Brain pericyte (primary cell): Measurements from ENCODE around the gene KL.

Experiments
- DNase-seq: peaks from one replicate; pipeline ENCODE4 v3.0.0-alpha.2; 2012; ENCODE audit warnings: low read depth, low spot score

Gene KL

DNA sequence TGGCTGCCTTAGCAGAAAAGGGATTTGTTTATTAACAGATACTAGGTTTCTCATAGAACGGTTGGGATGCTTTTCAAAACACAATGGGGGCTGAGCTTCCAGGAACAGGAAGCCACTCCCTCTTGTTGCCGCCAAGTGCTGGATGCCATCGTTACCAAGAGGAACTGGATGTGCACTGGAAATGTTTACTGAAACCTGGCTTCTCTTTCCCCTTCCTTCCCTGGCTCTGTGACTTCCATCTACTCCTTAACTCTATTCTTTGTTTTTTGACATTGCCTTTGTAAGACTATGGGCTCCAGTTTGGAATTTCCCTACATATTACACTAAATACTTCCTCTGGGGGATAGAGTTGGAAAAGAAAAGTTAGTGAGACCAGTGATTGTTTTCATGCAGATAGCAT lies 11.7 kb upstream of the KL start:
- no peak for DNase-seq

- no peak for DNase-seq
Measured at GRCh38 chr13:33006134-33006533, 10.1 kb upstream of the KL start.

DNA sequence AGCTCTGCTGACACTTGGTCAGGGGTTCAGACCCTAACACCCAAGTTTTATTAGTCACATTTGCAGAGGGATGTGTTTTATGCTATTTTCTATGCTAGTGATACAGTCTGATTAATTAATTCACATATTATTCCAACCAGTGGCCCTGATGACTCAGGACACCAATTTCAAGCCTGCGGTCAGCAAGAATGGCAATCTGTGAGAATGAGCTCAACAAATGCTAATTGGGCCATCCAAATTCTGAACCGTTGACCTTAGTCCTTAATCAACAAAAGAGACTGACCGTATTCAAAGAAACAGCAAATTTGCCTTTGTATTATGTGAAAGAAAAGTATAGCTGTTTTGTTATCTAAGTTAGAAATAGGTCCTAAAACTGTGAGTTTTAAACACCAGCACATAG lies 9.6 kb upstream of the KL start:
- DNase-seq = no peak

- DNase-seq = no peak
Measured at GRCh38 chr13:33007237-33007636, 9.0 kb upstream of the KL start.

DNA sequence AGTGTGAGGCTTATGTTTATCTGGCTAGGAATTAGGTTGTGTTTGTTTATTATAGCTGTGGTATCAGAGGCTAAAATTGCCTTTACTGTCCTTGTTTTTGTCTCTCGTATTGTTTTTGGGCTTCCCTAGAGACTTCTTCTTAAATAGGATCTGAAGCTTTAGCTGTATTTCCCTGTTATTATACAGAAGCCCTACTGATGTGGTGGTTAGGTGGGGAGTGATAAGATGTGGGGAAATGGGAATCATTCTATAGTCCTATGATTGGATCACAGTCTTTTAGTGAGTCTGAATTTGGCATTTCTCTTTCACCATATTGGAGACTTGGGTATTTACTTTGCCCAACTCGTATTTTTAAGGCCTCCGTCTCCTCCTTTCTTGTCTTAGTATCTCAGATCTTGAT lies 8.3 kb upstream of the KL start:
- no peak for DNase-seq

DNA sequence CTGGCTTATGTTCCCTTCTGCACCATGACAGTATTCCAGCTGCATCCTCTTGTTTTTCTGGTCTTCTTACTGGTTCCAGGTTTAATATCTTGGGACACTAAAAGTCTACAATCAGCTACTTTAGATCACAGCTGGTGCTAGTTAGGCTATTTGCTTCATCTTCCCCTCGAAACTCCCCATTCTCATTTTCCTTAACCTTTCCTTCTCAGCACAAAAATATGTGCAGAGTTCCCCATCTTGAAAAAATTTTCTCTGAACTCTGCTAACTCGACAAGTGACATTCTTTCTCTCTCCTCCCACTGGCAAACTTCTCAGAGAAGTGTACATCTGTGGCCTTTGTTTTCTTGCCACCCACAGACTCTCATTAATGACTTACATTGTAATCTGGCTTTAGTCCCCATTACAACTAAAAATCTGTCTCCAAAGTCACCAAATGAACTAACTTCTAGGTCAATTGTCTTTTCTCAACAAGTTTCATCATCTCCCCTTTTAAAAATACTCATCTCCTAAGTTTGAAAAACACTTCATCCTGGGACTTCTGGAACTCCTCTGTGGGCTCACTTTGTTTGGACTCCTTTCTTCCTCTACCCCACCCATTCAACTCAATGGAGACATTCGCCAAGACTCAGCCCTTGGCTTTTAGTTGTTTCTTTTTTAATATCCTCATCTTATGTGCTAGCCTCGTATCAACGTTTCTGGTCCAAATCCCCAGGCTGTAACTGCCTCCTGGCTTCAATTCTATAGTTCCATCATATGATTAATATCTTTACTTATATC lies 7.1 kb upstream of the KL start:
- DNase-seq = no peak

DNA sequence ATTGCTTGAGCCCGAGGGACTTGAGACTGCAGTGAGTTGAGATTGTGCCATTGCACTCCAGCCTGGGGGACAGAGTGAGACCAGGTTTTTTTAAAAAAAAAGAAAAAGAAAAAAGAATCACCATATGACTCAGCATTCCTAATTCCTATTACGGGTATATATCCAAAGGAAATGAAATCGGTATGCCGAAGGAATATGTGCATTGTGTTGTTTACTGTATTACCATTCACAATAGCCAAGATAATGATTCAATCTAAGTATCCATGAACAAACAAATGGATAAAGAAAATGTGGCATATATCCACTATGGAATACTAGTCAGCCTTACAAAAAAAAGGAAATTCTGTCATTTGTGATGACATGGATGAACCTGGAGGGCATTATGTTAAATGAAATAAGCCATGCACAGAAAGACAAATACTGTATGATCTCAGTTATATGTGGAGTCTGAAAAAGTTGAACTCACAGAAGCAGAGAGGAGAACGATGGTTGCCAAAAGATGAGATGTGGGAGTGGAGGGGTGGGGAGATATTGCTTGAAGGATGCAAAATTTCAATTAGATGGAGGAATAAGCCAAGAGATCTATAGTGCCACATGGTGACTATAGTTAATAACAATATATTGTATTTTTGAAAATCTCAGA lies 4.3 kb upstream of the KL start:
- DNase-seq = no peak

- DNase-seq = no peak
Measured at GRCh38 chr13:33014291-33014690, 1.9 kb upstream of the KL start.

DNA sequence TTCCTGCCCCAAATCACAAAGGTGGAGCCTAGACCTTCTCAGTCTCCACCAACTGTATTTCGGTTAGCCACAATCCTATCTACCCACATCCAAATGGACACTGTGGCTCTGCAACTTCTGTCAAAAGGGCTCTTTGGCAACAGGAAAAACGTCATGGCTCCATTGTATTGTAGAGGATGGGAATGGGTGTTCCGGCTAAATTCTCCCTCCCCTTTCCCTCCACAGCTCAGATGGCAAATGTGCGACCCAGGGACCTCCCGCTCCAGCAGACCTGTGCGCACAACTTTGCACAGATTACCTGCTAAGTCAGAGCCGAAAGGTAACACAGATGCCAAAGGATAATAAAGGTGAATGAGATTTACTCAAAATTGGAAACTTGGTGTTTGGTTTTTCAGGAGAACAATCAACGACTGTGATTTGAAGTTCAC lies 968 bp upstream of the KL start:
- DNase-seq = no peak

DNA sequence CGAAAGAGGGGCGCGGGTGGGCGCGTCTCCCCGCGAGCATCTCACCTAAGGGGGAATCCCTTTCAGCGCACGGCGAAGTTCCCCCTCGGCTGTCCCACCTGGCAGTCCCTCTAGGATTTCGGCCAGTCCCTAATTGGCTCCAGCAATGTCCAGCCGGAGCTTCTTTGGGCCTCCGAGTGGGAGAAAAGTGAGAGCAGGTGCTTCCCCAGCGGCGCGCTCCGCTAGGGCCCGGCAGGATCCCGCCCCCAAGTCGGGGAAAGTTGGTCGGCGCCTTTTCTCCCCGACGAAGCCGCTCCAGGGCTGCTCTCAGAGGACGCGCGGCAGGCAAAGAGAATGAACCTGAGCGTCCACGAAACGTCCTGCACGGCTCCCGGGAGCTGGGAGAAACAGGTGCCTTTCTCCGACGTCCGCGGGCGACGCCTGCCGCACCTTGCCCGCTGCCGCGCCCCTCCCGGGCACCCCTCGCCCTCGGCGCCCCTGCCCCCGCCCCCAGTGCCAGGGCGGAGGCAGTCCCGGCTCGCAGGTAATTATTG lies 366 bp upstream of the KL start:
- DNase-seq = no peak

GRCh38 chr13:33017323-33017929 lies 1.2 kb downstream of the KL start:
- DNase-seq = no peak

GRCh38 chr13:33018886-33019285 lies 2.7 kb downstream of the KL start:
- DNase-seq = no peak

GRCh38 chr13:33022986-33023385 lies 6.8 kb downstream of the KL start:
- no peak for DNase-seq

DNA sequence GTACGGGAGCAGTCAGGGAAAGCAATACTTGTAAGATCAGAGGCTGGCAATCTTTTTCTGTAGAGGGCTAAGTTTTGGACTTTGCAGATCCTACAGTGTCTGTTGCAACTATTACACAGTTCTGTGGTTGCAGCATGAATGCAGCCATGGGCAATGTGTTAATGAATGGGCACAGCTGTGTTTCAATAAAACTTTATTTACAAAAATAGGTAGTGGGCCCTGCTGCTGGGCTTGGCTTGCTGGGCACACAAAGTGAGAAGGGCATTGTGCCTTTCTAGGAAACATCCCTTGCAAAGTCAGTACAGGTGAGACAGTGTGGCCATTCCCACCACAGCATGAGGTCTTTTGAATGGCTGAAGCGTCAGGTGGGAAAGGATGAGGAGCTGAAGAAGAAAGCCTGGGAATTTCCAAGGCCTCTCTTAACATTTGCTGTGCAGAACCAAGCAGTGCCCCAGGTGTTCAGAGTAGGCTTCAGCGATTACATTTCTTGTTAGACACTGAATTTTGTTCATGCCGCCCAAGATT lies 9.1 kb downstream of the KL start:
- DNase-seq = no peak

GRCh38 chr13:33026489-33027152 lies 10.4 kb downstream of the KL start:
- no peak for DNase-seq

DNA sequence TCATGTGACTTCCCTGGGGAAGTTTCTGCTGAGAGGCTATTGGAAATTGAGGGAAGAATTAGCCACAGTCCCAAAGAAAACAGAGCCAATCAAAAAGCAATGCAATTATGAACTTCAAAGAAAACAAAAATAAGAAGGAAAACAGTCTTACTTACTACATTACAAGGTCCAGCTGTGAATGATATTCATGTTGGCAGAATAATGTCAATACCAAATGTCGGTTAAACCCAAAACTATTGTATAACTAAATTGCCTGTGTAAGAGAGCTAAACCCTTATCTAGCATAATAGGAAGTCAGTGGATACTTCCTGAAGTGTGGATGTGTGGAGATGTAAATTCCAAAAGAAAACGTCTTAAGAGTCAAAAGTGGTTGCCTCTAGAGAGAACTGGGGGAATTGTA lies 12.4 kb downstream of the KL start:
- no peak for DNase-seq

DNA sequence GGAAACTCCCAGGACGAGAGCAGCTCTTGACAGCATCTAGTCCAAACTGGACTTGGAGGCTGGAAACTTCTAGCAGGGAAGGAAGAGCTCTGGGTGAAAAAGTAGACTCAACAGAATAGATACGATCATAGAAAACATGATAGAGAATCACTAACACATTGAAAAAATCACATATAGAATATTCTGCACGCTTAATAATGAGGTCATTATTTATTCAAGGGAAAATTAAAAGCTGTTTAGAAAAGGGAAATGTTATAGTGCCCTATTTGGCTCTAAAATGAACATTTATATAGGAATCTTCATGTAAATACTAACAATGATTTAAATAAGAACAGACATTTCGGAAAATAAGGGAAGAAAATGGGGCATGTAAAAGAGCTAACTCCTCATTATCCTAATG lies 15.1 kb downstream of the KL start:
- DNase-seq = no peak

DNA sequence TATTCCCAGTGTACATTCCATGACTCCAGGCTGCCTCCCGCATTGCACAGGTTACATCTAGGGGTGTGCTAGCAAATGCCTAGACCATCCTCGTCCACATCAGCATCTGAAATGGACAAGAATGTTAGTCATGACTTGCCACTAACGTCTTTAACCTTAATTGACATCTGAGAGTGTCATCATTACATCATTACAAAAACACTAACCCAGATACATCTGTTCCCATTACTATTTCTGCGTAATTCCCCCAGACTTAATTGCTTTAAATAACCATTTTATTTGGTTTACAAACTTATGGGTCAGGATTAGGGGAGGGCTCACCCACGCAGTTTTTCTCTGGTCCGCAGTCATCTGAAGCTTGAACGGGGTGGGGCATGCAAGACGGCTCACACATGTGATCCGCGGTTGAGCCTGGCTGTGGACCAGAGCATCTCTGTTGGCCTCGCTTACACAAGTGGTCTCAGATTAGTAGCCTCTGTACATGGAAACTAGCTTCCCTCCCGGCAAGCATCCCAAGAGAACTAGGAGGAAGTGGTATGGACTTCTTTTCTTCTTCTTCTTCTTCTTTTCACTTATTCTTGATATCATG lies 15.9 kb downstream of the KL start:
- DNase-seq = no peak

DNA sequence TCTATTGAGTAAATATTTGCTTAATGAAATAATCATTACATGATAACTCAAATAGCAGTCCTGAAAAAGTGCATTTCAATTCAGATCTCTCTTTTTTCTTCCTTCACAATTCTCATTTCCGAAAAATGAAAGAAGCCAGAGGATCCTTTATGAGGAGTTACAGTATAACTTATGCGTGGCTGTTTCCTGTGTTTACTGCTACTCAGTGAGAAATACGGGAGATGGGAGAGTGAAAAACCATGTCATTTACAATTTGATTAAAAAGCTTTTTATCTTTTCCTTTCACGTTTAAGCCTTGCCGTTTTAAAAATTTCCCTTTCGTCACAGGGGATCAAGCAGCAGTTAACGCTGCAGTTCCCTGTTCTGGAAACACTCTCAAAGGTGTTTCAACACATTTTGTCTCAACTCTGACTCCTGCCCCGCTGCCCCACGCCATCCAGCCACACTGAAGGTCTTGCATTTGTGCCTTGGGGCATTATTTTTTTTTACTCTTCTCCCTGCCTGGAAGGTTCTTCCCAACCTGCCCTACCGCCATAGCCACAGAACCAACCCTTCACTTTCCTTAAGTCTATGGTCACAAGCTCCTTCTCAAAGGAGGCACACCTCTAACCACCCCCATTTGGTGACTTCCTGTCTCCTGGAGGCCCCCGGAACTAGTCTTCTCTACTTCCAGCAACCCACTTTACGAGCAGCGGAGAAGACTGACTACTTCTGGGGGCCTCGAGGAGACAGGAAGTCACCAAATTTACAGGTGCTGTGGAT lies 17.0 kb downstream of the KL start:
- DNase-seq = no peak

- DNase-seq = no peak
Measured at GRCh38 chr13:33033986-33034385, 17.8 kb downstream of the KL start.
